Omental fat pad (tissue), 4 donors: ENCODE measurements around the gene TCF4. TPM values are rescaled to one million over a fixed set of nuclear protein-coding genes. Genes with fewer than 3 reads are reported as not detected.

Experiments
- ATAC-seq: fragments of 150-250 bp; one replicate; pipeline ENCODE4 v1.9.1; 2016; ENCODE audit warnings: mild to moderate bottlenecking, moderate library complexity; ENCODE audit not compliant: low FRiP score
- DNase-seq: peaks from one replicate; pipeline ENCODE4 v3.0.0-alpha.2; 2019; ENCODE audit warnings: low spot score
- total RNA-seq, 4 donors: library from RNA; depleted of rRNA; stranded (reverse); fragments of >200 nt; gene quantifications; one replicate each; pipeline ENCODE4 v1.1.0, GENCODE V29; 2016
- TF ChIP-seq, protein P1 (sequence below), 3 donors: fragments of 450-650 bp; IDR thresholded peaks; one replicate each; pipeline ENCODE4 v1.5.1; 2016 to 2017; ENCODE audit warnings: antibody characterized with exemption in 3 of 3, mild to moderate bottlenecking in 3 of 3, moderate library complexity in 2 of 3

TCF4 gene
- total RNA-seq, 4 donors from 2014 or later, result 113 to 381 (median 141) TPM

DNA sequence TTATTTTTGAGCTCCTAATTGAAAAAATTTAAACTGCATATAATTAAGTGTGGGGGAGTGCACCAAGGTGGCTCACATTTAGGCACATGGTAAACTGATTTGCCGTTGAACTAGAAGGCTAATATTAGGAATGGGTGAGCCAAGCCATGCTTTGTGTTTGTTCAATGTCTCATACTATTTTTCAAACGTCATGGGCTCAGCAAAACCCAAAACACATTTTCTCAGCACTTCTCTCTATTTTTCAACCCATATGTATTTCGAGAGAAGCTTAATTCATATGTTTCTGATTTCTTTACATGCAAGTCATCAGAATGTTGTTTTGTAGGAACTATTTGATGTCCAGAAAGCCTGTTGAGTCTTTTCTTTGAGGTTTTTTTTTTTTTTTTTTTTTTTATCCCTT is 291.2 kb downstream of the TCF4 start:
- TF ChIP-seq, protein P1, sequence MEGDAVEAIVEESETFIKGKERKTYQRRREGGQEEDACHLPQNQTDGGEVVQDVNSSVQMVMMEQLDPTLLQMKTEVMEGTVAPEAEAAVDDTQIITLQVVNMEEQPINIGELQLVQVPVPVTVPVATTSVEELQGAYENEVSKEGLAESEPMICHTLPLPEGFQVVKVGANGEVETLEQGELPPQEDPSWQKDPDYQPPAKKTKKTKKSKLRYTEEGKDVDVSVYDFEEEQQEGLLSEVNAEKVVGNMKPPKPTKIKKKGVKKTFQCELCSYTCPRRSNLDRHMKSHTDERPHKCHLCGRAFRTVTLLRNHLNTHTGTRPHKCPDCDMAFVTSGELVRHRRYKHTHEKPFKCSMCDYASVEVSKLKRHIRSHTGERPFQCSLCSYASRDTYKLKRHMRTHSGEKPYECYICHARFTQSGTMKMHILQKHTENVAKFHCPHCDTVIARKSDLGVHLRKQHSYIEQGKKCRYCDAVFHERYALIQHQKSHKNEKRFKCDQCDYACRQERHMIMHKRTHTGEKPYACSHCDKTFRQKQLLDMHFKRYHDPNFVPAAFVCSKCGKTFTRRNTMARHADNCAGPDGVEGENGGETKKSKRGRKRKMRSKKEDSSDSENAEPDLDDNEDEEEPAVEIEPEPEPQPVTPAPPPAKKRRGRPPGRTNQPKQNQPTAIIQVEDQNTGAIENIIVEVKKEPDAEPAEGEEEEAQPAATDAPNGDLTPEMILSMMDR (IDR thresholded peaks at IDR 0.05), result no peak
- ATAC-seq (no peak), DNase-seq (no peak)

DNA sequence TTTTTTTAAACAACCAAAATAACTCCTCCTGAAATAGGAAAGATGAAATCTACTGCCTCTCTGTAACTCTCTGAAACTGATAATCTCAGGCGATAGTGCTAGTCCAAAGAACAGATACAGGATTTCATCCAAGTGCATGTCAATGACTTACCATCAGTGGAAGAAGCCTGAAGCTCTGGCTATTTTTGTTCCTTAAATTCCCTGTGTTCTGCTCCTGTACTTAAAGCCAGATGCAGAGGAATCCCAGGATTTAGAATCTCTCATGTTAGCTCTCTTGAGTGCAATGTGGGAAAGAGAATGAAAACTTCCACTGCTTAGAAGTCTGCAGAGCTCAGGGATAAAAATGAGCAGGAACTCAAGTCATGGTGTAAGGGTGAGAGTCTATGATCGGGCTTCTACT is 291.9 kb downstream of the TCF4 start:
- no peak for ATAC-seq
- TF ChIP-seq, protein P1 (IDR thresholded peaks at IDR 0.05), result no peak
- no peak for DNase-seq

DNA sequence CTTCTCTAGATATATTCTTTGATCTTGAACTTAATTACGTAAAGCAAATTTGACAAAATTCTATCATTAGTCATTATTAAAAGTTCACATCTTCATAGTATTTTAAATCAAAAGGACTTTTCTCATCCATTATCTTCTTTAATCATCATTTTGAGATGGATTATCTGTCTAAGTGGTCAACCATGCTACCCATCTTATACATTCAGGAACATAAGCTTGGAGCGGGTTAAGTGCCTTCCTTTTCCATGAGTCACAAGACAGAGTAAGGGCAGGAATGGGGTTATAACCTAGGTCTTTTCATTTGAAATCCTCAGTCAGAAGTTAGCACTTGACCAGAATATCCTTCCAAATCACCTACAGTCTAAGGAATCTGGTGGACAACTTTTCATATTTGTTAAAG is 297.1 kb downstream of the TCF4 start:
- no peak for DNase-seq
- TF ChIP-seq, protein P1 (IDR thresholded peaks at IDR 0.05), result no peak
- no peak for ATAC-seq

DNA sequence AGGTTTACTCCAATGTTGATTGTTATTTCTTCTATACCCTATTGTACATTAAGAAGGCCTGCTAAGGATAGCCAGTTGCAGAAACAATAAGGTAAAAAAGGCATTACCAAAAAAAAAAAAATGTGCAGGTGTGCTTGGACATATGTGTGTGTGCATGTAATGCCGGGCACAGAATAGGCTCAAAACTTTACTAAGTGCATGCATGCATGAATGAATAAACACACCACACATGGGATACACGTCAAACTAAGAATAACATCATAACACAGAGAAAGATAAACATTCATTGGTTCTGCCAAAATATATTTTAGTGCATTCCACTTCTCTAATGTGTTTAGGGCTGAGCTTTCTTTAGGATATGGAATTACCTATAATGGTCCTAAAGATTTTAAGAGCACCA is 298.2 kb downstream of the TCF4 start:
- TF ChIP-seq, protein P1 (IDR thresholded peaks at IDR 0.05), result no peak
- no peak for DNase-seq
- ATAC-seq, result no peak

DNA sequence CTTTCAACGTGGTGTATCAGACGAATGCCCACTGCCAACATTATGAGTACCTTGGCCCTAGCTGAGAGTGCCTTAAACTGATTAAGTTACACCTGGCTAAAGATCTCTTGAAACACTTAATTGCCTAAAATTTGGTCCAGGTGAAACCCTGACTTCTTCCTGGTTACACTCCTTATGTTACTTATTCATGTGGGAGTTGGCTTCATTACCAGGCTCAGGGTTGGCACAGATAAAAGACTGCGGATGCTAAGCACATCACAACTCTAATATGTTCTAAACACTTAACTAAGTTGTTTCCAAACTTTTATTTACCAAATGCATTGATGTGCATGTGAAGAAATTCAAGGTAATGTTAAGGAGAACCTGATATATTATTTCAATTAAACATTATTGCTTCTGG is 298.9 kb downstream of the TCF4 start:
- TF ChIP-seq, protein P1 (IDR thresholded peaks at IDR 0.05), result no peak
- no peak for ATAC-seq
- no peak for DNase-seq

DNA sequence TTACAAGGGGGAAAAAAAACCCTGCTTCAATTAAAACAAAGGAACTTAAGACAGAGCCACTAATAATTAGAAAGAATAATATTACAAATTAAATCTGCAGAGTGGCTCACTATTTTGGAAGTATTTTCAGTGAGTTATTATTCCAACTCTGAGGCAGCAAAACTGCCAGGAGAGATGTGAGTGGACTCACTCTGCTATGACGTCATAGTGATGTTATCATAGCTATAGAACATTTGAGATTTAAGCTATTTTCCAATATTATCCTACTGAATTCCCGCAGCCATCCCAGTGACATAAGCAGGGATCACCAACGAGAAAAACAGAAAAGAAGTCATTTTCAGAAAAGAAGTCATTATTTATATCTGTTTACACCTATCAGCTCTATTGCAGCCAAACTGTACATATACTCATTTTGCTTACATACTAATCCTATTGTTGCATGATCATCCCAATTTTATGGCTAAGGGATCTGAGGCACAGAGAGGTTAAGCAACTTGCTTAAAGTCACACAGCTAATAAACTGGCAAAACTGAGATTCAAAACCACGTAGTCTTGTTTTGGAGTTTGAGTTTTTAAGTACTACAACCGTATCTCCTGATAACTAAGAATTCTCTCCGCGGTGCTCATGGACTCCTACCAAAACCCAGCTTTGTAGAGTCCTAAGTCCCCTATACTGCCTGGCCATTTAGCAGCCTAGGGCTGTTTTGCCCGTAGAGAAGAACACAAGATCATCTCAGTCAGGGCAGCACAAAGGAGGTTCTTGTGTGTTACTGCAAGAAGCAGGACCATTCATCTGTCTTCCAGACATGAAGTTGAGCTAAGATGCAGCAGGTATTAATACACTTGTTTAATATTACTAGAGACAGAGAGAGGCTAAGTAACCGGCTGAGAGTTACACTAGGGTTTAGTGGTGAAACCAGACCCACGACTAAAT is 299.8 kb downstream of the TCF4 start:
- TF ChIP-seq, protein P1 (IDR thresholded peaks at IDR 0.05), result no peak
- ATAC-seq (no peak), DNase-seq (no peak)
